ENCODE measurements around the gene CDH24. TPM values are rescaled to one million over a fixed set of nuclear protein-coding genes. Genes with fewer than 3 reads are reported as not detected.

Gene CDH24
- total and polyA plus RNA-seq, 2 of the 13 experiments (the other 11 are each of a cell fraction or from before 2014, with no cell fraction given), result 0.69 to 0.99 TPM

GRCh38 chr14:23057757-23058653, 685 bp upstream of the CDH24 start (continued):
- TF ChIP-seq, protein P1, sequence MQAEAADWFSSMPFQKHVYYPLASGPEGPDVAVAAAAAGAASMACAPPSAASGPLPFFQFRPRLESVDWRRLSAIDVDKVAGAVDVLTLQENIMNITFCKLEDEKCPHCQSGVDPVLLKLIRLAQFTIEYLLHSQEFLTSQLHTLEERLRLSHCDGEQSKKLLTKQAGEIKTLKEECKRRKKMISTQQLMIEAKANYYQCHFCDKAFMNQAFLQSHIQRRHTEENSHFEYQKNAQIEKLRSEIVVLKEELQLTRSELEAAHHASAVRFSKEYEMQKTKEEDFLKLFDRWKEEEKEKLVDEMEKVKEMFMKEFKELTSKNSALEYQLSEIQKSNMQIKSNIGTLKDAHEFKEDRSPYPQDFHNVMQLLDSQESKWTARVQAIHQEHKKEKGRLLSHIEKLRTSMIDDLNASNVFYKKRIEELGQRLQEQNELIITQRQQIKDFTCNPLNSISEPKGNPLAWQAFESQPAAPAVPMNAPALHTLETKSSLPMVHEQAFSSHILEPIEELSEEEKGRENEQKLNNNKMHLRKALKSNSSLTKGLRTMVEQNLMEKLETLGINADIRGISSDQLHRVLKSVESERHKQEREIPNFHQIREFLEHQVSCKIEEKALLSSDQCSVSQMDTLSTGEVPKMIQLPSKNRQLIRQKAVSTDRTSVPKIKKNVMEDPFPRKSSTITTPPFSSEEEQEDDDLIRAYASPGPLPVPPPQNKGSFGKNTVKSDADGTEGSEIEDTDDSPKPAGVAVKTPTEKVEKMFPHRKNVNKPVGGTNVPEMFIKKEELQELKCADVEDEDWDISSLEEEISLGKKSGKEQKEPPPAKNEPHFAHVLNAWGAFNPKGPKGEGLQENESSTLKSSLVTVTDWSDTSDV (CRISPR knock-in tag; IDR thresholded peaks at IDR 0.05), result no peak
- TF ChIP-seq, protein P2, sequence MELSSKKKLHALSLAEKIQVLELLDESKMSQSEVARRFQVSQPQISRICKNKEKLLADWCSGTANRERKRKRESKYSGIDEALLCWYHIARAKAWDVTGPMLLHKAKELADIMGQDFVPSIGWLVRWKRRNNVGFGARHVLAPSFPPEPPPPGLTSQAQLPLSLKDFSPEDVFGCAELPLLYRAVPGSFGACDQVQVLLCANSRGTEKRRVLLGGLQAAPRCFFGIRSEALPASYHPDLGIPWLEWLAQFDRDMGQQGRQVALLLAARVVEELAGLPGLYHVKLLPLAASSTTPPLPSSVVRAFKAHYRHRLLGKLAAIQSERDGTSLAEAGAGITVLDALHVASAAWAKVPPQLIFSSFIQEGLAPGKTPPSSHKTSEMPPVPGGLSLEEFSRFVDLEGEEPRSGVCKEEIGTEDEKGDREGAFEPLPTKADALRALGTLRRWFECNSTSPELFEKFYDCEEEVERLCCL (CRISPR knock-in tag; IDR thresholded peaks at IDR 0.05; ENCODE audit: borderline replicate concordance), result no peak; the same call in 1 of the 2 replicates
- TF ChIP-seq MAX (IDR thresholded peaks at IDR 0.05), result no peak
- TF ChIP-seq, protein P3, sequence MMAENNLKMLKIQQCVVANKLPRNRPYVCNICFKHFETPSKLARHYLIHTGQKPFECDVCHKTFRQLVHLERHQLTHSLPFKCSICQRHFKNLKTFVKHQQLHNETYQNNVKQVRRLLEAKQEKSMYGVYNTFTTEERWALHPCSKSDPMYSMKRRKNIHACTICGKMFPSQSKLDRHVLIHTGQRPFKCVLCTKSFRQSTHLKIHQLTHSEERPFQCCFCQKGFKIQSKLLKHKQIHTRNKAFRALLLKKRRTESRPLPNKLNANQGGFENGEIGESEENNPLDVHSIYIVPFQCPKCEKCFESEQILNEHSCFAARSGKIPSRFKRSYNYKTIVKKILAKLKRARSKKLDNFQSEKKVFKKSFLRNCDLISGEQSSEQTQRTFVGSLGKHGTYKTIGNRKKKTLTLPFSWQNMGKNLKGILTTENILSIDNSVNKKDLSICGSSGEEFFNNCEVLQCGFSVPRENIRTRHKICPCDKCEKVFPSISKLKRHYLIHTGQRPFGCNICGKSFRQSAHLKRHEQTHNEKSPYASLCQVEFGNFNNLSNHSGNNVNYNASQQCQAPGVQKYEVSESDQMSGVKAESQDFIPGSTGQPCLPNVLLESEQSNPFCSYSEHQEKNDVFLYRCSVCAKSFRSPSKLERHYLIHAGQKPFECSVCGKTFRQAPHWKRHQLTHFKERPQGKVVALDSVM (CRISPR knock-in tag; IDR thresholded peaks at IDR 0.05), result peak; percentile 77
- TF ChIP-seq DMTF1 (CRISPR knock-in tag; IDR thresholded peaks at IDR 0.05), result no peak
- TF ChIP-seq ETV5 (CRISPR knock-in tag; IDR thresholded peaks at IDR 0.05; ENCODE audit: borderline replicate concordance), result peak; percentile 35; the same call in 1 of the 2 replicates
- peak; percentile 60; the same call in 1 of the 2 replicates for TF ChIP-seq RBAK (CRISPR knock-in tag; IDR thresholded peaks at IDR 0.05)
- peak; percentile 93; the same call in 1 of the 2 replicates for TF ChIP-seq REPIN1 (CRISPR knock-in tag; IDR thresholded peaks at IDR 0.05; ENCODE audit: borderline replicate concordance, low read depth)
- peak; percentile 36; the same call in 1 of the 2 replicates for TF ChIP-seq HMG20B (CRISPR knock-in tag; conservative IDR thresholded peaks at IDR 0.05)
- no peak for TF ChIP-seq KLF9 (CRISPR knock-in tag; IDR thresholded peaks at IDR 0.05; ENCODE audit: low read depth)
- TF ChIP-seq ZBTB1 (CRISPR knock-in tag; IDR thresholded peaks at IDR 0.05; ENCODE audit: borderline replicate concordance), result no peak
- TF ChIP-seq, protein P4, sequence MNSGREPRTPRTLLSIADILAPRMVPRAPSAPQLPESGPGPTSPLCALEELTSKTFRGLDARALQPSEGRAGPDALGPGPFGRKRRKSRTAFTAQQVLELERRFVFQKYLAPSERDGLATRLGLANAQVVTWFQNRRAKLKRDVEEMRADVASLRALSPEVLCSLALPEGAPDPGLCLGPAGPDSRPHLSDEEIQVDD (CRISPR knock-in tag; IDR thresholded peaks at IDR 0.05; ENCODE audit: borderline replicate concordance), result peak; percentile 58; the same call in 1 of the 2 replicates
- no peak for TF ChIP-seq ATF1 (CRISPR knock-in tag; IDR thresholded peaks at IDR 0.05)
- no peak for TF ChIP-seq EZH2 (conservative IDR thresholded peaks at IDR 0.05; ENCODE audit: low read depth, low read length)
- TF ChIP-seq, protein P5, sequence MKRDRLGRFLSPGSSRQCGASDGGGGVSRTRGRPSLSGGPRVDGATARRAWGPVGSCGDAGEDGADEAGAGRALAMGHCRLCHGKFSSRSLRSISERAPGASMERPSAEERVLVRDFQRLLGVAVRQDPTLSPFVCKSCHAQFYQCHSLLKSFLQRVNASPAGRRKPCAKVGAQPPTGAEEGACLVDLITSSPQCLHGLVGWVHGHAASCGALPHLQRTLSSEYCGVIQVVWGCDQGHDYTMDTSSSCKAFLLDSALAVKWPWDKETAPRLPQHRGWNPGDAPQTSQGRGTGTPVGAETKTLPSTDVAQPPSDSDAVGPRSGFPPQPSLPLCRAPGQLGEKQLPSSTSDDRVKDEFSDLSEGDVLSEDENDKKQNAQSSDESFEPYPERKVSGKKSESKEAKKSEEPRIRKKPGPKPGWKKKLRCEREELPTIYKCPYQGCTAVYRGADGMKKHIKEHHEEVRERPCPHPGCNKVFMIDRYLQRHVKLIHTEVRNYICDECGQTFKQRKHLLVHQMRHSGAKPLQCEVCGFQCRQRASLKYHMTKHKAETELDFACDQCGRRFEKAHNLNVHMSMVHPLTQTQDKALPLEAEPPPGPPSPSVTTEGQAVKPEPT (CRISPR knock-in tag; IDR thresholded peaks at IDR 0.05; ENCODE audit: low read depth), result peak; percentile 90
- no peak for TF ChIP-seq EHMT2 (IDR thresholded peaks at IDR 0.05; ENCODE audit: borderline replicate concordance, low read depth, low read length)
